C4-2B (cell line): ENCODE measurements around the gene ANTXR2.

ENCODE experiments used
- ZFX ChIP-seq: fragments of 450-650 bp; IDR thresholded peaks from 2 replicates; pipeline ENCODE4 v1.6.1; 2017
- TF ChIP-seq, protein P1 (sequence below): fragments of 450-650 bp; conservative IDR thresholded peaks from 2 replicates; pipeline ENCODE4 v1.5.1; 2017; ENCODE audit warnings: mild to moderate bottlenecking

DNA sequence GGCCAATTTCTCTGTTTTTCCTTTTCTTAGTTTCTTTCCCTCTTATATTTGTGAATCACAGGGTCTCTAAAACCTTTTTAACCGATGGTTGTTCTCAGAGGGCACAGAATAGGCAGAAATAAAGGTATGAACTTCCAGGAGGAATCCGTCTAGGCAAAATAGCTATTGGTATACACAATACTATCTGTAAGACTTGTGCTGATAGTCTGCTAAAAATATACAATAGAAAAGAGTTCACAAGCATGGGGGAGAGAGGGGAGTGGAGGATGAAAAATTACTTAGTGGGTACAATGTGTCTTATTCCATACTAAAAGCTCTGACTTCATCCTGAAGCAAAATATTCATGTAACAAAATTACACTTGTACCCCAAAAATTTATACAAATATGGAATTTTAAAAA lies 30.2 kb downstream of the ANTXR2 start:
- TF ChIP-seq, protein P1, sequence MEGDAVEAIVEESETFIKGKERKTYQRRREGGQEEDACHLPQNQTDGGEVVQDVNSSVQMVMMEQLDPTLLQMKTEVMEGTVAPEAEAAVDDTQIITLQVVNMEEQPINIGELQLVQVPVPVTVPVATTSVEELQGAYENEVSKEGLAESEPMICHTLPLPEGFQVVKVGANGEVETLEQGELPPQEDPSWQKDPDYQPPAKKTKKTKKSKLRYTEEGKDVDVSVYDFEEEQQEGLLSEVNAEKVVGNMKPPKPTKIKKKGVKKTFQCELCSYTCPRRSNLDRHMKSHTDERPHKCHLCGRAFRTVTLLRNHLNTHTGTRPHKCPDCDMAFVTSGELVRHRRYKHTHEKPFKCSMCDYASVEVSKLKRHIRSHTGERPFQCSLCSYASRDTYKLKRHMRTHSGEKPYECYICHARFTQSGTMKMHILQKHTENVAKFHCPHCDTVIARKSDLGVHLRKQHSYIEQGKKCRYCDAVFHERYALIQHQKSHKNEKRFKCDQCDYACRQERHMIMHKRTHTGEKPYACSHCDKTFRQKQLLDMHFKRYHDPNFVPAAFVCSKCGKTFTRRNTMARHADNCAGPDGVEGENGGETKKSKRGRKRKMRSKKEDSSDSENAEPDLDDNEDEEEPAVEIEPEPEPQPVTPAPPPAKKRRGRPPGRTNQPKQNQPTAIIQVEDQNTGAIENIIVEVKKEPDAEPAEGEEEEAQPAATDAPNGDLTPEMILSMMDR = no peak
- TF ChIP-seq ZFX = no peak
